A204.1 (cell line): ENCODE data around the gene ZNF224.

Source experiments
- FAIRE-seq: peaks from 2 replicates; lab custom pipeline; 2012; peaks lifted over from hg19 to GRCh38; lab: Jason Lieb, UNC

ZNF224 gene

DNA sequence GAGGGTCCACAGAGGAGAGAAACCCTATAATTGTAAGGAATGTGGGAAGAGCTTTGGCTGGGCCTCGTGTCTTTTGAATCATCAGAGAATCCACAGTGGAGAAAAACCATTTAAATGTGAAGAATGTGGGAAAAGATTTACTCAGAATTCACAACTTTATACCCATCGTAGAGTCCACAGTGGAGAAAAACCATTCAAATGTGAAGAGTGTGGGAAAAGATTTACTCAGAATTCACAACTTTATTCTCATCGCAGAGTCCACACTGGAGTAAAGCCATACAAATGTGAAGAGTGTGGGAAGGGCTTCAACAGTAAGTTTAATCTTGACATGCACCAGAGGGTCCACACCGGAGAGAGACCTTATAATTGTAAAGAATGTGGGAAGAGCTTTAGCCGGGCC lies 37.8 kb downstream of the ZNF224 start:
- no peak for FAIRE-seq

DNA sequence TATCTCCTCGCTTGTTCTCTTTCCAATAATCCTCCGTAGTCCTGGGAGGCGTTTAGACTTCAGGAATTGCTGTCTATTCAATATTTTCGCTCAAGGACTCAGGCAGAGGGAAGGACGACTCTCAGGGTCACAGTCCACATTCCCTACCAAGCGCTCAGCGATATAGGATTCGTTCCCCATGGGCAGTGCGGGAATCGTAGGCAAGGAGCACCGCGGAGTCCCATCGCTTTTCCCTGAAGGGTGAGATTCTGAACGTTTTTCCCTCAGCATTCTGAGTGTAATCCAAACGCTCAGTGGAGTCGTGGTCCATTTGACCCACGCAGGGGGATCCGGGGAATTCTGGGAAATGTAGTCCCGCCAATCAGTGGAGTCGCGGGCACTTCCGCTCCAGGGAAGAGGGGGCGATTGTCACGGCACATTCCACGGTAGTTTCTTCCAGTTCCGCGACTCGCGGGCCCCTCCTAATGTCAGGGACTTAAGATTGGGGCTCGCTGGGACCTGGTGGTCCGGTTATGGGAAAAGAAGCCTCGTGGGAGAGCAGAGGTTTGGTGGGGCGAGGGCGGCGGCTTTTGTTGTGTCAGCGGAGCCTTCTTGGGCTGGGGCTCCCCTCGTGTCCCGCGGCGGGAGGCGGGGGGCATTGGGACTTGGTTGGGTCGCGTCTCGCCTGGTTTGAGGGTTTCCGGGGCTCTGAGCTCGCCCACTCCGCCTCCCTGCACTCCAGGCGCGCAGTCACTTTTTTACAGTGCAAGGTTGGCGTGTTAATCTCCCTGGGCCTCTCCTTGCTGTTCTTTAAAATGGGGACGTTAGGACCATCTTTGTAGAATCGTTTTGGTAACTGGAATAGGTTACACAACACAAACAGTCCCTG lies 47.3 kb downstream of the ZNF224 start, which contains the start of gene ZNF234:
Gene ZNF234 (plus strand): TSS at position 364 of the 868 bp plus-strand sequence. CDS start 3,079 bp downstream, outside the sequence.
- FAIRE-seq, result peak; percentile 68

DNA sequence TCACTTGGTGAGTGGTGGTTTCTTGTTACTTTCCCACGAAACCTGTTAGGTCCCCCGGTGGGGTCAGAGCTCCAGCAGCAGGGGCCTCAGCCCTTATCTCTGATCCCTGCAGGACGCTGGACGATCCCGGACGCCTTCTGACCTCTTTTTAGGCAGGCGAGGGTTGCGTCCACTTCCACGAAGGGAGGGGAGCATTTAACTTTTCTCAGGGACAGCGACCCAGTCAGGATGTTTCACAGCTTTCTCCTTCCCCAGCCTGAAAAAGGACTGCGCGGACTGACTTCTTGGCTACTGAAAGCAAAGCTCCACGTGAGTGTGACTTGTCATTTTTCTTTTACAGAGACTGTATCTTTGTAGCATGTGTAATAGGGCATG lies 47.9 kb downstream of the ZNF224 start:
- FAIRE-seq, result no peak

DNA sequence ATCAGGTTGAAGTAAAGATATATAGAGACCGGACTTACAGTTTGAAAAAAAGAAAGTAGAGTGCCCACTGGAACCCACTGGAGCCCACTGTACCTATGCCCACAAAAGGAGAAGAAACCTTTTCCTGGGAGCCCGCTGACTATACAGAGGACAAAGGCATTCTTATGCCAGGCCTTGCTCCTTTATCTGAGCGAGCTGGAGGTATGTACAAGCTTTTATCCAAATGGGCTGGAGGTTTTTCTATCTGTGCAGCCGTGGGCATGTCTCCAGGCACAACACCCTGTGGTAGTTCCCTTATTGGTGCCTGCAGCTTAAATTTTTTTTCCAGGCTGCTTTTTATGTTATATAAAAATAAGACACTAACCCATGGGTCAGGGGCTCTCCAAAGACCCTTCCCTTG lies 55.6 kb downstream of the ZNF224 start:
- no peak for FAIRE-seq

DNA sequence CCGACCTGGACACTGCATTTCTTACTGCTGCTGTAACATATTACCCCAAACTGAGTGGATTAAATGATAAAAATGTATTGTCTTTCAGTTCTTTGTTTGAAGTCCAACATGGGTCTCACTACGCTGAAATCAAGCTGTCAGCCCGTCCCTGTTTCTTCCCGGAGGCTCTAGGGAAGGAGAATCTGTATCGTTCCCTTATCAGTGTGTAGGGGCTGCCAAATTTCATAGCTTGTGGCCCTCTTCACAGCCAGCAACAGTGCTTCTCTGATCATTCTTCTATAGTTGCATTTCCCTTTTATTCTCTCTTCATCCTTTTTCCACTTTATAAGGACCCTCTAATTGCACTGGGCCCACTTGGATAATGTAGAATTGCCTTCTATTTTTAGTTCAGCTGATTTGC lies 57.3 kb downstream of the ZNF224 start:
- FAIRE-seq, result no peak

DNA sequence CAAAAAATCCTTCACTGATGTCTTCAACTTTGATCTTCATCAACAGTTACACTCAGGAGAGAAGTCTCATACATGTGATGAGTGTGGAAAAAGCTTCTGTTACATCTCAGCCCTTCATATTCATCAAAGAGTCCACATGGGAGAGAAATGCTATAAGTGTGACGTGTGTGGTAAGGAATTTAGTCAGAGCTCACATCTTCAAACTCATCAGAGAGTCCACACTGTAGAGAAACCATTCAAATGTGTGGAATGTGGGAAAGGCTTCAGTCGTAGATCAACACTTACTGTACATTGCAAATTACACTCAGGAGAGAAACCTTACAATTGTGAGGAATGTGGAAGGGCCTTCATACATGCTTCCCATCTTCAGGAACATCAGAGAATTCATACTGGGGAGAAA lies 62.3 kb downstream of the ZNF224 start:
- FAIRE-seq, result no peak
